Mesenchymal stem cell (in vitro differentiated cells and primary cell): Measurements from ENCODE around the gene TMEM63B.

ENCODE experiments used
- DNase-seq: peaks from one replicate; pipeline ENCODE4 v3.0.0-alpha.2; 2013
- H2AFZ ChIP-seq: one replicate; pipeline ENCODE4 v1.6.1; 2013; ENCODE audit warnings: low read depth, mild to moderate bottlenecking, control low read depth, inconsistent platforms, low read length, moderate library complexity
- H2AK5ac ChIP-seq: 2 replicates; pipeline ENCODE4 v1.6.1; 2013; ENCODE audit warnings: low read length, moderate library complexity, mild to moderate bottlenecking, inconsistent platforms; ENCODE audit not compliant: severe bottlenecking
- H2BK120ac ChIP-seq: one replicate; pipeline ENCODE4 v1.6.1; 2013; ENCODE audit warnings: low read depth, mild to moderate bottlenecking, inconsistent platforms, low read length, moderate library complexity
- H2BK12ac ChIP-seq, 2 experiments: one replicate each; pipeline ENCODE4 v1.6.1; 2013; ENCODE audit warnings: inconsistent platforms in 2 of 2, low read length in 2 of 2, mild to moderate bottlenecking in 2 of 2, moderate library complexity in 2 of 2, control low read depth in 1 of 2
- H2BK15ac ChIP-seq: one replicate; pipeline ENCODE4 v1.6.1; 2013; ENCODE audit warnings: mild to moderate bottlenecking, low read depth, inconsistent platforms; ENCODE audit not compliant: poor library complexity, severe bottlenecking
- H2BK5ac ChIP-seq: 2 replicates; pipeline ENCODE4 v1.6.1; 2013; ENCODE audit warnings: low read depth, mild to moderate bottlenecking, low read length, control low read depth, inconsistent platforms; ENCODE audit not compliant: poor library complexity, severe bottlenecking
- H3K14ac ChIP-seq, 2 experiments: one replicate each; pipeline ENCODE4 v1.6.1; 2013; ENCODE audit warnings: inconsistent platforms in 2 of 2, low read length in 2 of 2, control low read depth in 1 of 2, mild to moderate bottlenecking in 1 of 2, moderate library complexity in 1 of 2
- H3K18ac ChIP-seq, 2 experiments: one replicate each; pipeline ENCODE4 v1.6.1; 2013; ENCODE audit warnings: inconsistent platforms in 2 of 2, low read length in 2 of 2, control low read depth in 1 of 2, low read depth in 1 of 2, mild to moderate bottlenecking in 1 of 2
- H3K23ac ChIP-seq, 2 experiments: one replicate each; pipeline ENCODE4 v1.6.1; 2013; ENCODE audit warnings: inconsistent platforms in 2 of 2, low read length in 2 of 2, mild to moderate bottlenecking in 2 of 2, moderate library complexity in 2 of 2, control low read depth in 1 of 2
- H3K27ac ChIP-seq: 2 replicates; pipeline ENCODE4 v1.5.1; 2013; ENCODE audit warnings: mild to moderate bottlenecking, moderate library complexity, low read length, control low read depth, inconsistent platforms; ENCODE audit not compliant: poor library complexity, severe bottlenecking
- H3K27me3 ChIP-seq, 2 experiments: 2 replicates each; pipeline versions ENCODE4 v1.6.1 to v1.7.0; 2013; ENCODE audit warnings: low read length in 2 of 2, mild to moderate bottlenecking in 2 of 2, moderate library complexity in 2 of 2, control low read depth in 1 of 2, inconsistent platforms in 1 of 2; ENCODE audit not compliant: control insufficient read depth in 1 of 2, insufficient read depth in 1 of 2
- H3K36me3 ChIP-seq, 2 experiments: 2 replicates each; pipeline versions ENCODE4 v1.6.1 to v1.7.0; 2013; ENCODE audit warnings: low read length in 2 of 2, control low read depth in 1 of 2, inconsistent platforms in 1 of 2, low read depth in 1 of 2, mild to moderate bottlenecking in 1 of 2; ENCODE audit not compliant: insufficient read depth in 2 of 2, control insufficient read depth in 1 of 2
- H3K4ac ChIP-seq, 2 experiments: one replicate each; pipeline ENCODE4 v1.6.1; 2013; ENCODE audit warnings: inconsistent platforms in 2 of 2, low read length in 2 of 2, mild to moderate bottlenecking in 2 of 2, moderate library complexity in 2 of 2, control low read depth in 1 of 2, low read depth in 1 of 2
- H3K4me1 ChIP-seq: 2 replicates; pipeline ENCODE4 v1.6.1; 2013; ENCODE audit warnings: low read depth, low read length, control low read depth; ENCODE audit not compliant: control insufficient read depth, insufficient read depth
- H3K4me2 ChIP-seq: 2 replicates; pipeline ENCODE4 v1.6.1; 2013; ENCODE audit warnings: low read length, mild to moderate bottlenecking, inconsistent platforms; ENCODE audit not compliant: poor library complexity, severe bottlenecking
- H3K4me3 ChIP-seq, 2 experiments: 2 replicates each; pipeline versions ENCODE4 v1.5.1 to v1.7.0; 2013; ENCODE audit warnings: low read length in 2 of 2, mild to moderate bottlenecking in 2 of 2, control low read depth in 1 of 2, low read depth in 1 of 2; ENCODE audit not compliant: insufficient read depth in 1 of 2
- H3K79me1 ChIP-seq: replicated peaks from 2 replicates; pipeline ENCODE4 v1.6.1; 2013; ENCODE audit warnings: mild to moderate bottlenecking, control low read depth, low read length, inconsistent platforms; ENCODE audit not compliant: poor library complexity, severe bottlenecking
- H3K9ac ChIP-seq: 2 replicates; pipeline ENCODE4 v1.7.0; 2013; ENCODE audit warnings: mild to moderate bottlenecking, low read length, moderate library complexity
- H3K9me3 ChIP-seq: 2 replicates; pipeline ENCODE4 v1.7.0; 2013; ENCODE audit warnings: mild to moderate bottlenecking, low read length; ENCODE audit not compliant: control insufficient read depth
- H4K8ac ChIP-seq: one replicate; pipeline ENCODE4 v1.6.1; 2013; ENCODE audit warnings: inconsistent platforms, mild to moderate bottlenecking, low read length, moderate library complexity
- H4K91ac ChIP-seq: one replicate; pipeline ENCODE4 v1.6.1; 2013; ENCODE audit warnings: mild to moderate bottlenecking, low read length, inconsistent platforms
- WGBS: methylation state at CpG from one replicate; pipeline ENCODE4 v1.1.7; 2013; ENCODE audit warnings: mixed read lengths; 5-methylcytosine and 5-hydroxymethylcytosine counted together

TMEM63B gene

GRCh38 chr6:44115866-44116265 is 11.5 kb upstream of the TMEM63B start:
- no peak for DNase-seq
- no peaks in the 10 kb centered on the region for H3K9me3 ChIP-seq
- H3K18ac ChIP-seq: no peak overlapping the region
- H3K27ac ChIP-seq: peak overlapping the region; percentile 96
- H3K4me3 ChIP-seq: peak overlapping the region in 1 of 2 experiments; percentile 41
- peak overlapping the region in 1 of 2 experiments; percentile 75 for H2BK12ac ChIP-seq
- no peaks in the 10 kb centered on the region for H3K27me3 ChIP-seq
- H2AFZ ChIP-seq: no peak overlapping the region
- peak overlapping the region in 1 of 2 experiments; percentile 61 for H3K14ac ChIP-seq
- peaks cover 21 to 40% of the 10 kb centered on the region in 2 experiments for H3K36me3 ChIP-seq
- H4K91ac ChIP-seq: no peak overlapping the region
- no peak overlapping the region for H3K23ac ChIP-seq
- H4K8ac ChIP-seq: no peak overlapping the region
- H3K4me1 ChIP-seq: peaks cover 32% of the 10 kb centered on the region
- H3K4ac ChIP-seq: peak overlapping the region in 1 of 2 experiments; percentile 47
- peak overlapping the region; percentile 83 for H3K9ac ChIP-seq
- no peak overlapping the region for H2BK15ac ChIP-seq
- no peak overlapping the region for H3K4me2 ChIP-seq
- peaks cover 20% of the 10 kb centered on the region for H3K79me1 ChIP-seq
- H2BK5ac ChIP-seq: peak overlapping the region; percentile 100
- 36% methylated on average over 3 of the region's 5 CpGs for WGBS
- H2AK5ac ChIP-seq: peak overlapping the region; percentile 87
- no peak overlapping the region for H2BK120ac ChIP-seq

- Histone ChIP-seq H3K4me1 (peaks cover 36% of the 10 kb centered on the region), H3K4me3 (peak overlapping the region in 1 of 2 experiments; percentile 53)
- WGBS: 19% methylated on average over 4 of the region's 4 CpGs
Measured at GRCh38 chr6:44116641-44117382, 10.5 kb upstream of the TMEM63B start.

GRCh38 chr6:44117397-44118128 is 9.8 kb upstream of the TMEM63B start:
- Histone ChIP-seq H3K79me1 (peaks cover 10% of the 10 kb centered on the region), H2AK5ac (peak overlapping the region; percentile 98), H3K4me3 (peak overlapping the region in 1 of 2 experiments; percentile 53), H3K4ac (peak overlapping the region in 1 of 2 experiments; percentile 35), H3K36me3 (peaks cover 9 to 23% of the 10 kb centered on the region in 2 experiments), H4K8ac (peak overlapping the region; percentile 5), H3K9me3 (no peaks in the 10 kb centered on the region), H2BK12ac (no peak overlapping the region), H2BK15ac (no peak overlapping the region), H3K18ac (no peak overlapping the region), H3K4me1 (peaks cover 39% of the 10 kb centered on the region), H2BK120ac (no peak overlapping the region), H4K91ac (no peak overlapping the region), H3K14ac (peak overlapping the region in 1 of 2 experiments; percentile 21), H3K27me3 (no peaks in the 10 kb centered on the region), H2AFZ (no peak overlapping the region), H2BK5ac (peak overlapping the region; percentile 94), H3K23ac (no peak overlapping the region), H3K9ac (peak overlapping the region; percentile 83), H3K4me2 (no peak overlapping the region), H3K27ac (peak overlapping the region; percentile 96)
- 93% methylated on average over 3 of the region's 6 CpGs for WGBS
- DNase-seq: no peak

More at GRCh38 chr6:44116641-44117382, 10.5 kb upstream of the TMEM63B start:
- Histone ChIP-seq H3K18ac (peak overlapping the region in 1 of 2 experiments; percentile 2), H4K91ac (no peak overlapping the region), H3K9me3 (no peaks in the 10 kb centered on the region), H3K4ac (peak overlapping the region in 1 of 2 experiments; percentile 35), H3K4me2 (peak overlapping the region; percentile 3), H3K79me1 (peaks cover 14% of the 10 kb centered on the region), H2AK5ac (peak overlapping the region; percentile 98), H2BK120ac (peak overlapping the region; percentile 42), H3K27ac (peak overlapping the region; percentile 96), H2BK15ac (peak overlapping the region; percentile 31), H3K9ac (peak overlapping the region; percentile 83), H3K36me3 (peaks cover 14 to 30% of the 10 kb centered on the region in 2 experiments), H3K27me3 (no peaks in the 10 kb centered on the region), H4K8ac (peak overlapping the region; percentile 5), H3K14ac (peak overlapping the region in 1 of 2 experiments; percentile 21), H2AFZ (no peak overlapping the region), H2BK12ac (no peak overlapping the region), H3K23ac (no peak overlapping the region), H2BK5ac (peak overlapping the region; percentile 100)
- peak; percentile 91 for DNase-seq
